ENCODE measurements around the gene TRAF3IP1.
"Not testable (repeated sequence)": the region's sequence is repeated elsewhere in the genome, so short reads cannot be mapped to it uniquely, and the experiment has no call there.

The TRAF3IP1 gene

DNA sequence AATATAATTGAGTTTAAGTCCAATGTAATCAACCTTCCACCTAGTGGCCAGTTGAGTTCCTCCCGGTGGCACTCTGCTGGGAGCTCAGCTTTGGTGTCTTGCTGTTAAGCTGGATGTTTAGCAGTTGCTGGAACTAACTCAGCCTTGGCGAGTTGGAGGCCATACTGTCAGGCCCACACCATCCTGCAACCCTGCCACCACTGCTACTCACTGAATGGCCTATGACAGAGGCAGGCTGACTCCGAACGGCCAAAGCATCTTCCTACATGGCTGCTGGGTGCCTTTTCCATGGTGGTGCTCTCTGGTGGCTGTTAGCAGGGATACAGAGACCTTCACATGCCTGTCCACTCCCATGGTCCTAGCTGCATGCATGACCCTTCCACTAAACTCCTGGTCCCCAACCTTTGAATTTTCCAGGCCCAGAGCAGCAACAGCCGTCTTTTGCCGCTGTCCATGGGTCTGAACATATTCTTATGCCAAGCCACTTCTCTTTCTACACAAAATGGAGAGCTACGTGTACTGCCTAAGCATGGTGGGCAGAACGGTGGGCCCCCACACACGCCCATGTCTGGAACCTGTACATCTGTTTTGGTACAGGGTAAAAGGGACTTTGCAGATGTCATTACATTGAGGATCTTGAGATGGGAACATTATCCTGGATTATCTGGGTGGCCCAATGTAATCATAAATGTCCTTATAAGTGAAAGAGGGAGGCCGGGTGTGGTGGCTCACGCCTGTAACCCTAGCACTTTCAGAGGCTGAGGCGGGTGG is 15.0 kb upstream of the TRAF3IP1 start:
- ChIA-PET CTCF (no interaction called here), POLR2A (no interaction called here)
- TF ChIP-seq TARDBP (IDR thresholded peaks at IDR 0.05) (no peak), FOXM1 (IDR thresholded peaks at IDR 0.05; ENCODE audit: borderline replicate concordance) (no peak), FOXA1 (IDR thresholded peaks at IDR 0.05) (no peak), ZNF384 (IDR thresholded peaks at IDR 0.05) (no peak), BHLHE40 (IDR thresholded peaks at IDR 0.05; ENCODE audit: borderline replicate concordance) (no peak), HDGF (IDR thresholded peaks at IDR 0.05; ENCODE audit: borderline replicate concordance) (no peak), ELF4 (IDR thresholded peaks at IDR 0.05) (no peak), NFRKB (IDR thresholded peaks at IDR 0.05) (no peak), CTBP1 (IDR thresholded peaks at IDR 0.05; ENCODE audit: borderline replicate concordance) (no peak), SUZ12 (IDR thresholded peaks at IDR 0.05) (no peak), LEF1 (IDR thresholded peaks at IDR 0.05; ENCODE audit: borderline replicate concordance) (no peak), FOXK2 (IDR thresholded peaks at IDR 0.05) (no peak), SP1 (IDR thresholded peaks at IDR 0.05) (no peak), L3MBTL2 (conservative IDR thresholded peaks at IDR 0.05) (no peak), ARNT (IDR thresholded peaks at IDR 0.05) (no peak)
- TF ChIP-seq, protein P1, sequence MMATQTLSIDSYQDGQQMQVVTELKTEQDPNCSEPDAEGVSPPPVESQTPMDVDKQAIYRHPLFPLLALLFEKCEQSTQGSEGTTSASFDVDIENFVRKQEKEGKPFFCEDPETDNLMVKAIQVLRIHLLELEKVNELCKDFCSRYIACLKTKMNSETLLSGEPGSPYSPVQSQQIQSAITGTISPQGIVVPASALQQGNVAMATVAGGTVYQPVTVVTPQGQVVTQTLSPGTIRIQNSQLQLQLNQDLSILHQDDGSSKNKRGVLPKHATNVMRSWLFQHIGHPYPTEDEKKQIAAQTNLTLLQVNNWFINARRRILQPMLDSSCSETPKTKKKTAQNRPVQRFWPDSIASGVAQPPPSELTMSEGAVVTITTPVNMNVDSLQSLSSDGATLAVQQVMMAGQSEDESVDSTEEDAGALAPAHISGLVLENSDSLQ (IDR thresholded peaks at IDR 0.05), result no peak
- DNase-seq (ENCODE audit: extremely low spot score), result no peak

DNA sequence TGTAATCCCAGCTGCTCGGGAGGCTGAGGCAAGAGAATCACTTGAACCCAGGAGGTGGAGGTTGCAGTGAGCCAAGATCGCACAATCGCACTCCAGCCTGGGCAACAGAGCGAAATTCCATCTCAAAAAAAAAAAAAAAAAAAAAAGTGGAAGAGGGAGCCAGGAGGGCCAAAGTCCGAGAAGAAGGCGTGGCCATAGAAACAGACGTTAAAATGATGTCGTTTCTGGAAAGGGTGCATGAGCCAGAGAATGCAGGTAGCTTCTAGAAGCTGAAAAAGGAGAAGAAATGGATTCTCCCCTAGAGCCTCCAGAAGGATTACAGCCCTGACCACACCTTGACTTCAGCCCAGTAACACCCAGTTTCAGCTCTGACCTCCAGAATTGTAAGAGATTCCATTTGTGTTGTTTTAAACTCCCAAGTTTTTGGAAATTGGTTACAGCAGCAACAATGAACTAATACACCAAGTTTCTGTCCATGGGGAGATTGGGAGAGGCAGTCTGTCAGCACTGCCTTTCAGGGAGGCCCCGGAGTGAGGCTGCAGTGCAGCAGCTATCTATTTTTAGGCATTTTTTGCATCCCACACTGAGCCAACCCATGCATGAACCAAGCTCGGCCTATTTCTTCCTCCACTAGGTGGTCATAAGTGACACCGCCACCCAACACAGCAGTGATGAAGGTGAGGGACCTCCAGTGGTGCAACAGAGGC is 14.2 kb upstream of the TRAF3IP1 start:
- TF ChIP-seq, protein P1 (IDR thresholded peaks at IDR 0.05), result no peak
- TF ChIP-seq SP1 (IDR thresholded peaks at IDR 0.05), result no peak
- no peak for TF ChIP-seq NFRKB (IDR thresholded peaks at IDR 0.05)
- no peak for TF ChIP-seq FOXK2 (IDR thresholded peaks at IDR 0.05)
- no peak for TF ChIP-seq ZNF384 (IDR thresholded peaks at IDR 0.05)
- TF ChIP-seq FOXM1 (IDR thresholded peaks at IDR 0.05; ENCODE audit: borderline replicate concordance), result no peak
- TF ChIP-seq LEF1 (IDR thresholded peaks at IDR 0.05; ENCODE audit: borderline replicate concordance), result no peak
- TF ChIP-seq ARNT (IDR thresholded peaks at IDR 0.05), result no peak
- TF ChIP-seq ELF4 (IDR thresholded peaks at IDR 0.05), result no peak
- DNase-seq (ENCODE audit: extremely low spot score), result no peak
- CTCF ChIA-PET, result no interaction called here
- POLR2A ChIA-PET, result no interaction called here

DNA sequence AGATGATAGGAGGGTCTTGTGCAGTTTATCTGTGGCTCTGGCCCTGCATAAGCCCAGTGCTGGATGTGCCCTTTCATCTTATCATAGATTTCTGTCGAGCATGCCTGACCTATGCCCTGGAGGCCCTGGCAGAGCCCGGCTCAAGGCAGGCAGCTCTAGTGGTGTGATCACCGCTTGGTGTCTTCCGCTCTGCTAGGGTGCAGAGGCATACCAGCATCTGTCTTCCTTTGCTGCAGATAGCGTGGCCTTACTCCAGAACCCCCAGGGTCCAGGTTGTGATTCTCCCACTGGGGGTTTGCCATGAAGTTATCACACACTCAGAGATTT is 13.7 kb upstream of the TRAF3IP1 start:
- TF ChIP-seq CTBP1 (IDR thresholded peaks at IDR 0.05; ENCODE audit: borderline replicate concordance), result no peak
- no peak for TF ChIP-seq SUZ12 (IDR thresholded peaks at IDR 0.05)
- TF ChIP-seq BHLHE40 (IDR thresholded peaks at IDR 0.05; ENCODE audit: borderline replicate concordance), result no peak
- DNase-seq (ENCODE audit: extremely low spot score), result no peak
- ChIA-PET CTCF (no interaction called here), POLR2A (no interaction called here)

DNA sequence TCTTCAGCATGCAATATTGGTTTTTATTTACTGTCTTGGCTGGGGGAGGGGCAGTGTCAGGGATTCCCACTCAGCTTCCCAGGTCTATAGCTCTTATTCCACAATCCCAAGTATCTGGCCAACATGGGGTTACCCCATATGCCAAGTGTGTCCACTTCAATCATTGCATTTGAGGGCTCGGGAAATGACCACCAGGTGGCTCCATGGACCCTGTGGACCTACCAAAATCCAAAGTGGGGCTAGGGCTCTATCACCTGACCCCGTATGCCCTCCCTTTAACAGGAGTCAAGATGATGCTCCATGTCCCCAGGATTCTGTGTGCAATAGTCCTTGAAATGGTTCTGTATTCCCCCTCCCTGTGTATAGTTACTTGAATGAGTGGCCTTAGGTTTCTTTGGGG is 12.1 kb upstream of the TRAF3IP1 start:
- ChIA-PET CTCF (interaction anchor here (0.6 kb wide), 1 partner anchor 446 kb away, joined by 3 read pairs; no protein-coding TSS in a partner anchor), POLR2A (no interaction called here)
- no peak for DNase-seq (ENCODE audit: extremely low spot score)
- TF ChIP-seq BHLHE40 (IDR thresholded peaks at IDR 0.05; ENCODE audit: borderline replicate concordance) (no peak), FOXM1 (IDR thresholded peaks at IDR 0.05; ENCODE audit: borderline replicate concordance) (no peak), LEF1 (IDR thresholded peaks at IDR 0.05; ENCODE audit: borderline replicate concordance) (no peak), ELF4 (IDR thresholded peaks at IDR 0.05) (no peak), ARNT (IDR thresholded peaks at IDR 0.05) (no peak)

DNA sequence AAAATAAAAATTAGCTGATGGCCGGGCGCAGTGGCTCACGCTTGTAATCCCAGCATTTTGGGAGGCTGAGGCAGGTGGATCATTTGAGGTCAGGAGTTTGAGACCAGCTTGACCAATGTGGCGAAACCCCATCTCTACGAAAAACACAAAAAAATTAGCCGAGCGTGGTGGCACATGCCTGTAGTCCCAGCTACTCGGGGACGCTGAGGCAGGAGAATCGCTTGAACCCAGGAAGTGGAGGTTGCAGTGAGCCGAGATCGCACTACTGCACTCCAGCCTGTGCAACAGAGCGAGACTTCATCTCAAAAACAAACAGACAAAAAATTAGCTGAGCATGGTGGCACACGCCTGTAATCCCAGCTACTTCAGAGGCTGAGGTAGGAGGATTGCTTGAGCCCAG is 9.6 kb upstream of the TRAF3IP1 start:
- POLR2A ChIA-PET; DNase-seq (ENCODE audit: extremely low spot score): not testable (repeated sequence)
- CTCF ChIA-PET, result interaction anchor here (0.6 to 0.7 kb wide), 2 partner anchors 34 to 290 kb away, joined by 3 to 6 read pairs; no protein-coding TSS in a partner anchor

DNA sequence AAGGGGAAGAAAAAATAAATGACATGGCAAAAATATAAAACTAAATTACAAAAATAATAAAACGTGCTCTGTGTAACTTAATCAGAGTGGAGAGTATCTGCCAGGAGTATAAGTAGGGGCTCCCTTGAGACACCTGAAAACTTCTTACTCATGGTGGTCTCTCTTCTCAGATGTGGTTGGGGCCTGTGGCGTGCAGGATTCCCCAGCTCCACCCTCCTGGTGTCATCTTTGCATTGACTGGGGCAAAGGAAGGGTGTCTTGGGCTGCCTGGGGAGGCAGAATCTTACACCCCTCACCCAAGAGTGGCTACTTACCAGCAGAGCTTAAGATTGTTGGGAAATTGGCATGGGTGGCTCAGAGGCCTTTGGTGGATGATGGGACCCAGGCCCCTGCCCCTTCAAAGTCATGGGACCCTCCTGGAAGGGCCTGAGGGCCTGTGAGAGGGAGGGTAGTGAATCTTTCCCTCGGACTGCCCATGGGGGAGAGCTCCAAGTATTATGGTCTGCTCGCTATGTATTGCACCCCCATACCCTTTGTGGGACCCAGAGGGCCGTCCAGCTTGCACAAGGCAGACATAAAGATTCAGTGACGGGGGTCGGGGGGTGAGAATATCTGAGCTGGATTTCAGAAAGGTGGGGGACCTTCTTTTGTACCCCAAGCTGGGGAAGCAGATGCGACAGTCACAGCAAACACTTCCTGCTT is 6.9 kb upstream of the TRAF3IP1 start:
- ChIA-PET POLR2A (no interaction called here), CTCF (interaction anchor here (0.8 kb wide), 1 partner anchor 25 kb away, joined by 3 read pairs; the partner anchor contains the start of gene PER2)
- no peak for DNase-seq (ENCODE audit: extremely low spot score)
- no peak for TF ChIP-seq FOXA1 (IDR thresholded peaks at IDR 0.05)
- TF ChIP-seq ARNT (IDR thresholded peaks at IDR 0.05), result no peak
- TF ChIP-seq FOXM1 (IDR thresholded peaks at IDR 0.05; ENCODE audit: borderline replicate concordance), result no peak
- TF ChIP-seq HDGF (IDR thresholded peaks at IDR 0.05; ENCODE audit: borderline replicate concordance), result no peak

DNA sequence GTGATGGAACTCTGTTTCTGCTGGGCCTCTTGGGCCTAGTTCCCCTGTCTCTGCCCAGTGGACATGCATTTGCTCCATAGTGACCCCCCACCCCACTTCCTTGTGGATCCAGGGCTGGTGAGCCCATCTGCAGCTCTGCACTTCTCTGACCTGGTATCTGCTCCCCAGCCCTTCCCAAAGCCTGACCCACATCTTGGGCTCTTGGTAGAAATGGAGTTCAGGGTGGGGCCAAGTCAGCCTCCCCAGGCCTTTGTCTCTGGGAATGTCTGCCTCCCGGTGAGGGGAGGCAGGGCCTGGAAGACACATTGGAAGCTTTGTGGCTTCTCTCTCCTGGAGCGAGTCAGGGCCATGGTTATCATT is 6.3 kb upstream of the TRAF3IP1 start:
- ChIA-PET POLR2A (no interaction called here), CTCF (interaction anchor here (0.8 kb wide), 1 partner anchor 26 kb away, joined by 3 read pairs; the partner anchor contains the start of gene PER2)
- TF ChIP-seq ARNT (IDR thresholded peaks at IDR 0.05) (no peak), L3MBTL2 (conservative IDR thresholded peaks at IDR 0.05) (no peak), FOXK2 (IDR thresholded peaks at IDR 0.05) (no peak)
- no peak for DNase-seq (ENCODE audit: extremely low spot score)
